GM21360 (cell line): ENCODE measurements around the gene LCP1.

Experiments used
- ATAC-seq: cut with Tn5 transposase; IDR thresholded peaks from one replicate; pipeline ENCODE4 v1.9.1; 2021; ENCODE audit warnings: mild to moderate bottlenecking, moderate library complexity; ENCODE audit not compliant: unreplicated experiment

Gene LCP1

DNA sequence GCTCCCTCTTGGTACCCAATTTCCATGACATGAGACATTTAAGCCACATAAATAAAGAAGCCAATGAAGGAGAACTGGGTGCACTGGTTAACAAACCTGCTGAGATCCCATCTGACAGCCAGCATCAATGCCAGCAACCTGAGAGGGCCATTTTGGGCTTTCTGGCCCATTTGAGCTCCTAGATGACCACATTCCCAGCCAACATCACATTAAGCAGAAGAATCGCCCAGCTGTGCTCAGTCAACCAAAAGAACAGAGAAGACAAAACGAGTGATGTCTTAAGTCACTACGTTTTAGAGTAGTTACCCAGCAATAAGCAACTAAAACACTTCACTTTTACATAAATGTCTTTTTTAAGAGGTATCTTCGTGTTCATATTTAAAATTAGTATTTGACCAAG lies 21.9 kb downstream of the LCP1 start:
- ATAC-seq: no peak

GRCh38 chr13:46158983-46159382 lies 23.0 kb downstream of the LCP1 start:
- no peak for ATAC-seq

DNA sequence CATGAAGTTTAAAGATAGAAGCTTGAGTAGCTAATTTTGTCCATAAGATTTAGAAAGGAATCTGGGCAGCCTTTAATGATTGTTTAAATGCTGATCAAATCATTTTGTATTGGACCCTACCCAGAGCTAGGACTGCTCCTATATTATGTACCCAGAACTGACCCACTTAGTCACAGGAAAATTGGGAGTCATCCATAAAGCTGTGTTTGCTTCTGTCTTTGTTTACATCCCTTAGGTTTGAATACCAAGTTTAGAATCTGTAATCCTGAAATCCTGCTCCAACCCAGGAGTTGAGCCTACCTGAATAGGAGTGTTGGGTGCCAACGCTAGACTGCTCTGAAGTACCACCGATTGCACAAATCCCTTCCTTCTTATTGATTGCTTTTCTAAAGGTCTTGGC lies 23.8 kb downstream of the LCP1 start:
- ATAC-seq: no peak

DNA sequence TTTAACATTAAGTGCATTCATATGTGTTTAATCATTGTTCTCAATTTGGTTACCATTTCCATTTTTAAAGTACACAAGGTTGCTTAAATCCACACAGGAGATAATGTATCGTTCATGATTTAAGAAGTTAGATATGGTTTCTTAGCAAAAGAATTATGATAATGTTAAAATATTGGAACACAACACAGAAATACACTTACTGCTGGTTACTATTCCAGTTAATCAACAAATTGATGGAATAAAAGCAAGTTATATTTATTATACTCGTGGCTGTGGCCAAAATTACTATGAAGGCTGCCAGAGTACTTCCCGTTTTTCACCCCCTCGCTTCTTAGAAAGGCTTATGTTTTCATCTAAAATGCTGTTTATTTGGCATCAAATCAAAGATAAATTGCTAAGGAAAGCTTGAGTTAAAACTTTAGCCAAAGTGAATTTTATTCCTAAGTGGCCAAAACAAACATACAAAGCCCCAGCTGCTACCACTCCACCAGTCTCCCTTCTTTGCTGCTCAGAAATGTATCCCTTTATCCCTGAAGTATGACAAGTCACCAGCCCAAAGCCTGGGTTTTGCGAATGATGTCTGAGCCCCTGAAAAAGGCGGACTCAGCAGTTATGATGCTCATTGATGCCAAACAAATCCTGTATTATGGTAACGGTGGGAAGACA lies 27.7 kb downstream of the LCP1 start:
- ATAC-seq: no peak

DNA sequence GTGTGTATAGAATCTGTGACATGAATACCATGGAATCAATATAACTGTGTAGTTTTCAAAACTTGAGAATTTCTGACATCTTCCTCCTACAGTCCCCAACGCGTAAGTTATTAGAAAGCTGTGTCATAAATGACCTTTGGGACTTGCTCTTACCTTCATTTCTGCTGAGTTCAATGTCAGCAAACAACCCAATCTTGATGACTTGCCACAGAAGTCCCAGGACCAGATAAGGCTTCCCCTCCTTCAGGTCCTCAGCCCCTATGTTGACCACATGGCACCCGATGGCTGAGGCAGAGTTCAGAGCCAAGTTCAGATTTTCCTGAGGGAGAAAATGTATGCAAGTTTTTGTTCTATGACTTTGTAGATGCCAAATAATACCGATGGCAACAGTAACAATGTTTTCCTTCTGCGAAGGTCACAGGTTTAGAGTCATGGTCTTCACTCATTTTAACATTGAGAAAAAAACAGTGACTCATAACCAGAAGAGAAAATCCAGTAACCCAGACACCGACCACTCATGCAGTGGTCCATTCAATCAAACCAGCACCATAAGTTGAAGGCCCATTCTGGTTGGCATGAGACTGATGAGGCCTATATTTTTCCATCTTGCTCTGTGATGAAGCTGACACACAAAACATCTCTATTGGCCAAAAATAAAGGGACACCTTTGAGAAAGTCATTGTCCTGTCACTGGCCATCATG lies 29.2 kb downstream of the LCP1 start:
- ATAC-seq: no peak

GRCh38 chr13:46150134-46150693 lies 31.8 kb downstream of the LCP1 start:
- ATAC-seq: no peak

DNA sequence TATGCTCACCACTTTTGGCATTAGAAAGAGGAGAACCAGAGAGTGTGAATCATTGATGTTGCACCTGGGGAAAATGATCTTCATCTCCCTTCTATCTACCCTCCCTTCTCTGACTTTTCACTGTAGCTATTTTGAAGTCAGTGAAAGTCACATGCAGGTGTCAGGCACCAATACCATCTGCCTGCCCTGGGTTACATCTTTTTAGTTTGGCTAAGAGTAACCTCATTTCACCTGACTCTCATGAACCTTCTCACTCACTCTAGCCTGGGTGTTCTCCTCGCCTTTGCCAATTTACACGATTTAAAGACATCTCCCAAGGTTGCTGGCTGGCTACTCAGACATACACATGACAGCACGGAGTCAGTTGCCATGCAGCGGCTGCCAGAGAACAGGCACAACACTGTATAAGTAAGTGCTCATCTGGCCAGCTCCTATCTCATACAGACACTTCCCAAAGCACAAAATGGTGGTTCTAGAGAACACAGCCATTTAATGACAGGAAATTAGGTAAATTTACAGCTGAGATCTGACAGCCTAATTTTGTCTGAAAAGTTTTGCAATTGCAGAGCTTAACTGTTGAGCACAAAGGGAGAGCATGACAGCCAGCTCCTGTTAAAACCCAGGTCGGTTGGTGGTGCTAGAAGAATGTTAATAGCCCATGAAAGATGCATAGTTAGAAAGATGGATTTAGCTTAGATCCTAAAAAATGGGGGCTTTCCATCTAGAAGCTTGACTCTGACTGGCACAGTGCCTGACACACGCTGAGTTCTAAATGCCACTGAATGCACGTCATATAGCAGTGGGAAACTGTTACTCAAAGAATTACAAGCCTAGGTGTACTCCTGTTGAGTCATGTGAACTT lies 32.5 kb downstream of the LCP1 start:
- no peak for ATAC-seq

DNA sequence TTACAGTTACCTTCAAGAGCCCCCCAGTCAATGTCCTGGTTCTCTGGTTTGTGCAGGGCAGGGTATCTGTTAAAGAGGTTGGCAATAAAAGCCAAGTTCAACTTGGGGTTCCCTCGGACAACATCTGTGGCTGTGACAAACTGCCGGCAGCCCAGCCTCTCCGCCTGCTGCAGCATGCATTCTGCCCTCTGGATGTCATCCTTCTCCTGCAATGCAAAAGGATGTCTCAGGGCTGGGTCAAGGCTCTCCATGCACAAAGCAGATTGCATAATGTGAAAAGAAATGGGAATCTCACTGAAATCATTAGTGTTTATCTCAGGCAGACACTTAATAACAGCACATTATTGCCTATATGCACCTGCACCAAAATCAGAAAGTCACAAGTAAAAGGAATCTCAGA lies 35.1 kb downstream of the LCP1 start:
- no peak for ATAC-seq

- no peak for ATAC-seq
These were observed 36.0 kb downstream of the LCP1 start for GRCh38 chr13:46145950-46146349.

- no peak for ATAC-seq
These were observed 36.8 kb downstream of the LCP1 start for GRCh38 chr13:46145135-46145534.

DNA sequence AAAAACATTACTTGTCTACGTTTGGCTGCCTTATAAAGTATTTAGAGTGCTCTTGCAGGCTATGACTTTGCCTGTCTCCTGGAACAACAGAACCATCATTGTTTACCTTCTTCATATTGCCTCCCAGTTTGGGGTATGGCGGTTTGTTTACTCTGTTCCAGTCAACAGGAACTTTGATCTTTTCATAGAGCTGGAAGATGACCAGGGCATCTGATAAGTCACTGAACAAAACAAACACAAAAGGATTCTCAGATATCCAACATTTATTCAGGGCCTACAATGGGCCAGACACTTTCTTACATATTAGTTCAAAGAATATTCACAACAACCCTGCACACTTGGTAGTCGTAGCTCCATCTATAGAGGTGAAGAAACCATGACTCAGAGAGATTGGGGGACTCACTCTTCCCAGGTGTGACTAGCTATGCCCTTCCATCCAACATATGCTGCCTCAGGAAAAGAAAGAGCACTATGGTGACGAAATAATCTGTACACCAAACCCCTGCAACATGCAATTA lies 38.7 kb downstream of the LCP1 start:
- no peak for ATAC-seq

DNA sequence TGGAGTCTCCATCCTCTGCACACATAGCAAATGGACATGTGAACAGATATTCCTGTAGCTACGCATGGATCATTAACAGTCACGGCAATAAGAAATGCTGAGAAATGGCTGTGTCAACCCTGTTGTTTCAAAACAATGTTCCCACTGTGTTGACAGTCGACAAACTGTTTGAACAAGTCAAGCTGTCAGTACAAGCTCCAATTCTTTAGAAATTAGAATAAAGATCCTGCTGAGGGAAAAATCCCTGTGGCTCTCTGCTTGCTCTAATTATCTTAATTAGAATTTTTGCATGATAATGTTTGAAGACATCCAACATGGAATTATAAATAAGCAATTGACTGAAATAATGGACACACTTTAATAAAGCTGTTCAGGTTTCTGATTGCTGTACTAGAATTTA lies 39.2 kb downstream of the LCP1 start:
- no peak for ATAC-seq

GRCh38 chr13:46140044-46140443 lies 41.9 kb downstream of the LCP1 start:
- no peak for ATAC-seq

- no peak for ATAC-seq
These were observed 44.2 kb downstream of the LCP1 start for GRCh38 chr13:46137627-46138317.

- ATAC-seq: no peak
These were observed 45.3 kb downstream of the LCP1 start for GRCh38 chr13:46136688-46137087.

- ATAC-seq: no peak
These were observed 46.9 kb downstream of the LCP1 start for GRCh38 chr13:46134961-46135522.

- no peak for ATAC-seq
These were observed 47.5 kb downstream of the LCP1 start for GRCh38 chr13:46134494-46134893.

DNA sequence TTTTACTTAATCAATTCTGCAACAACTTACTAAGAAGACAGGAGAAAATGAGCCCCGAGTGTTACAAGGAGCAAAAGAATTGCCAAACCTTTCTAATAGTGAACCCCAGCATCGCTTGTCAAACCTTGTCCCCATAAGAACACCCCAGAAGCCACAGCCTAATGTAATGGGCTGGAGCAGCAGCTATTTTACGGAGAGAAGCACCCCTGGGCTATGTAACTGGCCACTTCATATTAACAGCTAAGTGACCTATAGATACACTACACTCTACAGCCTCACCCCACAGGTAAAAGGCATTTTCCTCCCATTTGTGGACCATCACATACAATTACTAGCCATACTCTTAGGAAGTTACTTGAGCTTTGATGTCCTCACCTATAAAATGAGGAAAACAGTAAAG lies 49.9 kb downstream of the LCP1 start:
- no peak for ATAC-seq

DNA sequence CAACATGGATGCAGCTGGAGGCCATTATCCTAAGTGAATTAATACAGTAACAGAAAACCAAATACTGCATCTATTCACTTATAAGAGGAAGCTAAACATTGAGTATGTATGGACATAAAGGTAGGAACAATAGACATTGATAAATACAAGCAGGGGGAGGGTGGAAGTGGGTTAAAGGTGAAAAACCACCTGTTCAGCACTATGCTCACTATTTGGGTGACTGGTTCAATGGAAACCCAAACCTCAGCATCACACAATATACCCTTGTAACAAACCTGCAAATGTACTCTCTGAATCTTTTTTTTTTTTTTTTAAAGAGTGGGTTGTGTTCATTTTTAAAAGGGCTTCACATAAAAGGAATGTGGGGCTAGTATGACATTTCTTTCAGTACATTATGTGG lies 50.3 kb downstream of the LCP1 start:
- no peak for ATAC-seq

DNA sequence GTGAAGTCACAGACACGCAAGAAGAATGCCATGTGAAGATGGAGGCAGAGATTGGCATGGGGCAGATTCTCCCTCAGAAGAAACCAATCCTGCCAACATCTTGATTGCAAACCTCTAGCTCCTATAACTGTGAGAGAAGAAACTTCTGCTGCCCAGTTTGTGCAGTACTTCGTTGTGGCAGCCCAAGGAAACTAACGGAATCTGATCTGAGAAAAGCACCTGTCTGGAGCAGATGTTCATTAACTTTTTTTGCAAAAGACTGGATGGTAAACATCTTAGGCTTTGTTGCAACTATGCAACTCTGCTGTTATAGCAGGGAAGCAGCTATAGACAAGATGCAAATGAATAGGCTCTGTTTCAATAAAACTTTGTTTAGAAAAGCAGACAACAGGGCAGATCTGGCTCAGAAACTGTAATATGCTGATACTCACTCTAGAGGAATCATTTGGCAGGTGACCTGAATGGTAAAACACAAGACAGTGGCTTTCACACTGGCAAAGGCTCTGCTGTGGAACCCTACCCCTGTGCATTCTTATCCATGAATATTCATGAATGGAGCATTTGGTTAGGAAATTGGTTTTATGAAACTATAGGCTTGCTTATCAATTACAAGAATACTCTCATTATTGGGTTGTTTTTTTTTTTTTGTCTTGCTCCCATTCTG lies 51.9 kb downstream of the LCP1 start:
- no peak for ATAC-seq
